Jurkat, Clone E6-1 (cell line): ENCODE data around the gene GTF2F2.
"Not testable (repeated sequence)": the region's sequence is repeated elsewhere in the genome, so short reads cannot be mapped to it uniquely, and the experiment has no call there.

ENCODE experiments used
- DNase-seq: peaks from one replicate; pipeline ENCODE4 v3.0.0-alpha.2; 2011; ENCODE audit warnings: low read depth, low spot score
- H3K4me3 ChIP-seq: 2 replicates; pipeline ENCODE4 v1.5.1; 2011; ENCODE audit warnings: mild to moderate bottlenecking, low read length, control low read depth, moderate library complexity

The GTF2F2 gene

GRCh38 chr13:45167611-45168554, 47.6 kb downstream of the GTF2F2 start:
- no peak for DNase-seq

GRCh38 chr13:45168555-45168930, 48.2 kb downstream of the GTF2F2 start:
- no peak for DNase-seq
- H3K4me3 ChIP-seq: no peak overlapping the region

More at GRCh38 chr13:45167611-45168554, 47.6 kb downstream of the GTF2F2 start:
- no peak overlapping the region for H3K4me3 ChIP-seq

GRCh38 chr13:45174478-45174877, 54.2 kb downstream of the GTF2F2 start:
- no peak for DNase-seq
- H3K4me3 ChIP-seq: no peak overlapping the region

GRCh38 chr13:45178349-45179162, 58.2 kb downstream of the GTF2F2 start:
- H3K4me3 ChIP-seq: no peak overlapping the region
- DNase-seq: no peak

GRCh38 chr13:45179428-45179827, 59.1 kb downstream of the GTF2F2 start:
- H3K4me3 ChIP-seq: no peak overlapping the region
- DNase-seq: no peak

GRCh38 chr13:45180303-45180702, 60.0 kb downstream of the GTF2F2 start:
- DNase-seq: no peak
- H3K4me3 ChIP-seq: no peak overlapping the region

GRCh38 chr13:45180713-45181601, 60.6 kb downstream of the GTF2F2 start:
- no peak for DNase-seq
- H3K4me3 ChIP-seq: no peak overlapping the region

- no peak overlapping the region for H3K4me3 ChIP-seq
Measured at GRCh38 chr13:45184693-45185092, 64.4 kb downstream of the GTF2F2 start.

GRCh38 chr13:45185286-45185685, 65.0 kb downstream of the GTF2F2 start:
- H3K4me3 ChIP-seq: no peak overlapping the region
- no peak for DNase-seq

More at GRCh38 chr13:45184693-45185092, 64.4 kb downstream of the GTF2F2 start:
- DNase-seq: no peak

- DNase-seq, H3K4me3 ChIP-seq: not testable (repeated sequence)
Measured at GRCh38 chr13:45189077-45189476, 68.8 kb downstream of the GTF2F2 start.

- DNase-seq, H3K4me3 ChIP-seq: not testable (repeated sequence)
Measured at GRCh38 chr13:45189511-45189910, 69.2 kb downstream of the GTF2F2 start.

- no peak for DNase-seq
- no peak overlapping the region for H3K4me3 ChIP-seq
Measured at GRCh38 chr13:45191874-45192273, 71.6 kb downstream of the GTF2F2 start.

- DNase-seq: no peak
- H3K4me3 ChIP-seq: no peak overlapping the region
Measured at GRCh38 chr13:45194081-45194939, 74.0 kb downstream of the GTF2F2 start.

GRCh38 chr13:45195421-45195820, 75.1 kb downstream of the GTF2F2 start:
- DNase-seq: no peak

GRCh38 chr13:45196096-45196495, 75.8 kb downstream of the GTF2F2 start:
- H3K4me3 ChIP-seq: no peak overlapping the region
- no peak for DNase-seq

More at GRCh38 chr13:45195421-45195820, 75.1 kb downstream of the GTF2F2 start:
- H3K4me3 ChIP-seq: no peak overlapping the region

- DNase-seq: no peak
- no peak overlapping the region for H3K4me3 ChIP-seq
Measured at GRCh38 chr13:45196622-45197021, 76.3 kb downstream of the GTF2F2 start.

- DNase-seq: no peak
Measured at GRCh38 chr13:45198041-45198440, 77.7 kb downstream of the GTF2F2 start.

GRCh38 chr13:45198924-45199323, 78.6 kb downstream of the GTF2F2 start:
- no peak for DNase-seq
- no peak overlapping the region for H3K4me3 ChIP-seq

More at GRCh38 chr13:45198041-45198440, 77.7 kb downstream of the GTF2F2 start:
- no peak overlapping the region for H3K4me3 ChIP-seq
